ENCODE measurements around the gene NLRP10.

Gene NLRP10

DNA sequence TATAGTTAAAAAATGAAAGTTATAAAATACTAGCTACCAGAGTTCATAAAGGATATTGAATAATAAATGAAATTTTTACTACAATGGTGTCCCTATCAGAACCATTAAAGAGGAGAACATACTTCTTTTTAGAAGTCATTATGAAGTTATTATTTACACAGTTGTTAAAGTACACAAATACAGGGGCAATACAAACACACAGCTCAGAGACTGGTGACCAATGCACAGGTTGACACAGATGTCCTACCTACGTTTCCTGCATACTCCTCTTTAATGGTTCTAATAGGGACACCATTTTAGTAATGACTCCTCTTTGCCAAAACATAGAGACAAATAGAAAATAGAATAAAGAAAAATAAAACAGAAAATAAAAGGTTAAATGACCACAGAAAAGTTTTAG is 10.1 kb downstream of the NLRP10 start:
- no peak overlapping the region for H3K27ac ChIP-seq (ENCODE audit: low read depth, low read length)
- H3K27me3 ChIP-seq (ENCODE audit: control insufficient read depth in 5 of 5, insufficient read depth in 4 of 5, low read length in 5 of 5) = peaks cover 0 to 3% (median 0%) of the 10 kb centered on the region in 5 donors
- no peaks in the 10 kb centered on the region for H3K4me1 ChIP-seq (ENCODE audit: control insufficient read depth in 5 of 5, insufficient read depth in 5 of 5, low read length in 5 of 5)
- H3K9ac ChIP-seq (ENCODE audit: low read length in 5 of 5) = no peak overlapping the region
- no peaks in the 10 kb centered on the region for H3K36me3 ChIP-seq (ENCODE audit: control insufficient read depth in 5 of 5, insufficient read depth in 5 of 5, low read length in 5 of 5)
- H3K4me3 ChIP-seq (ENCODE audit: low read depth in 1 of 5, low read length in 5 of 5) = no peak overlapping the region
- no peaks in the 10 kb centered on the region for H3K9me3 ChIP-seq (ENCODE audit: control insufficient read depth in 5 of 5, low read length in 5 of 5)

- no peak overlapping the region for H3K9ac ChIP-seq (ENCODE audit: low read length in 5 of 5)
- peaks cover 0 to 3% (median 0%) of the 10 kb centered on the region in 5 donors for H3K27me3 ChIP-seq (ENCODE audit: control insufficient read depth in 5 of 5, insufficient read depth in 4 of 5, low read length in 5 of 5)
- peaks cover 1 to 10% (median 6%) of the 10 kb centered on the region in 5 donors for H3K9me3 ChIP-seq (ENCODE audit: control insufficient read depth in 5 of 5, low read length in 5 of 5)
- H3K4me1 ChIP-seq (ENCODE audit: control insufficient read depth in 5 of 5, insufficient read depth in 5 of 5, low read length in 5 of 5) = no peaks in the 10 kb centered on the region
- no peak overlapping the region for H3K27ac ChIP-seq (ENCODE audit: low read depth, low read length)
- no peak overlapping the region for H3K4me3 ChIP-seq (ENCODE audit: low read depth in 1 of 5, low read length in 5 of 5)
- H3K36me3 ChIP-seq (ENCODE audit: control insufficient read depth in 5 of 5, insufficient read depth in 5 of 5, low read length in 5 of 5) = no peaks in the 10 kb centered on the region
These were observed 15.3 kb downstream of the NLRP10 start for GRCh38 chr11:7949934-7950333.

DNA sequence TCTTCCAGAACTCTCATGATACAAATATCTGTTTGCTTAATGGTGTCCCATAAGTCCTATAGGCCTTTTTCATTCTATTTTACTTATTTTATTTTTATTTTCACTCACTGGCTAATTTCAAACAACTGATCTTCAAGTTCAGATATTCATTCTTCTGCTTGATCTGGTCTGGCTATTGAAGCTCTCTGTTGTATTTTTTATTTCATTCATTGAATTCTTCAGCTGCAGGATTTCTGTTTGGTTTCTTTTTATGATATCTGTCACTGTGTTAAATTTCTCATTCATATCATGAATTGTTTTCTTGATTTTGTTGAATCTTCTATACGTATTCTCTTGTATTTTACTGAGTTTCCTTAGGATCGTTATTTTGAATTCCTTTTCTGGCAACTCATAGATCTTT is 21.1 kb downstream of the NLRP10 start:
- Histone ChIP-seq H3K9me3 (ENCODE audit: control insufficient read depth in 5 of 5, low read length in 5 of 5) (peaks cover 13 to 35% (median 20%) of the 10 kb centered on the region in 5 donors), H3K4me1 (ENCODE audit: control insufficient read depth in 5 of 5, insufficient read depth in 5 of 5, low read length in 5 of 5) (no peaks in the 10 kb centered on the region), H3K27me3 (ENCODE audit: control insufficient read depth in 5 of 5, insufficient read depth in 4 of 5, low read length in 5 of 5) (peaks cover 0 to 3% (median 0%) of the 10 kb centered on the region in 5 donors), H3K4me3 (ENCODE audit: low read depth in 1 of 5, low read length in 5 of 5) (no peak overlapping the region), H3K9ac (ENCODE audit: low read length in 5 of 5) (no peak overlapping the region), H3K36me3 (ENCODE audit: control insufficient read depth in 5 of 5, insufficient read depth in 5 of 5, low read length in 5 of 5) (no peaks in the 10 kb centered on the region), H3K27ac (ENCODE audit: low read depth, low read length) (no peak overlapping the region)

DNA sequence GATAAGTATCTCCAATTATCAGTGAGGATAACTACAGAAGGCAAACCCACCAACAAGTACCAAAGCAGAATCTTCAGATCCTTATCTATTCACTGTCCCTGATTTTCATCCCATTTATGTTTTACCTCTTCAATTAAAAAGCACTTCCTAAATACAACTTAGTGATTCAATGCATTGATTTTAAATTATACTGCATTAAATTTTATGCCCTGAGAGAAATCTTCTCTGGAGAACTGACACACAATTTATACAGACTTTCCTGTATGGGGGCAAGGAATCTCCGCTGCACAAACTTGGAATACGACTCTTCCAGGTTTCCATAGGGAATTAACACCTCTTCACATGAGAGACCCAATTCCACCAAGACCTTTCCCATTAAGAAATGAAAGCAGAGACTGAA is 23.6 kb downstream of the NLRP10 start, which contains the start of gene OR10A3:
TSS of gene OR10A3 (minus strand) at position 101 of the 400 bp plus-strand sequence. CDS start 2,188 bp downstream, outside the sequence.
- Histone ChIP-seq H3K4me1 (ENCODE audit: control insufficient read depth in 5 of 5, insufficient read depth in 5 of 5, low read length in 5 of 5) (no peaks in the 10 kb centered on the region), H3K27ac (ENCODE audit: low read depth, low read length) (no peak within 1 kb of the TSS), H3K9me3 (ENCODE audit: control insufficient read depth in 5 of 5, low read length in 5 of 5) (peaks cover 13 to 35% (median 20%) of the 10 kb centered on the region in 5 donors), H3K9ac (ENCODE audit: low read length in 5 of 5) (no peak within 1 kb of the TSS), H3K4me3 (ENCODE audit: low read depth in 1 of 5, low read length in 5 of 5) (no peak within 1 kb of the TSS), H3K27me3 (ENCODE audit: control insufficient read depth in 5 of 5, insufficient read depth in 4 of 5, low read length in 5 of 5) (no peaks in the 10 kb centered on the region), H3K36me3 (ENCODE audit: control insufficient read depth in 5 of 5, insufficient read depth in 5 of 5, low read length in 5 of 5) (no peaks in the 10 kb centered on the region)

GRCh38 chr11:7941146-7941545 is 24.1 kb downstream of the NLRP10 start:
- no peak overlapping the region for H3K27ac ChIP-seq (ENCODE audit: low read depth, low read length)
- H3K36me3 ChIP-seq (ENCODE audit: control insufficient read depth in 5 of 5, insufficient read depth in 5 of 5, low read length in 5 of 5) = no peaks in the 10 kb centered on the region
- no peak overlapping the region for H3K4me3 ChIP-seq (ENCODE audit: low read depth in 1 of 5, low read length in 5 of 5)
- H3K27me3 ChIP-seq (ENCODE audit: control insufficient read depth in 5 of 5, insufficient read depth in 4 of 5, low read length in 5 of 5) = no peaks in the 10 kb centered on the region
- no peaks in the 10 kb centered on the region for H3K4me1 ChIP-seq (ENCODE audit: control insufficient read depth in 5 of 5, insufficient read depth in 5 of 5, low read length in 5 of 5)
- H3K9ac ChIP-seq (ENCODE audit: low read length in 5 of 5) = no peak overlapping the region
- H3K9me3 ChIP-seq (ENCODE audit: control insufficient read depth in 5 of 5, low read length in 5 of 5) = peaks cover 13 to 35% (median 20%) of the 10 kb centered on the region in 5 donors

DNA sequence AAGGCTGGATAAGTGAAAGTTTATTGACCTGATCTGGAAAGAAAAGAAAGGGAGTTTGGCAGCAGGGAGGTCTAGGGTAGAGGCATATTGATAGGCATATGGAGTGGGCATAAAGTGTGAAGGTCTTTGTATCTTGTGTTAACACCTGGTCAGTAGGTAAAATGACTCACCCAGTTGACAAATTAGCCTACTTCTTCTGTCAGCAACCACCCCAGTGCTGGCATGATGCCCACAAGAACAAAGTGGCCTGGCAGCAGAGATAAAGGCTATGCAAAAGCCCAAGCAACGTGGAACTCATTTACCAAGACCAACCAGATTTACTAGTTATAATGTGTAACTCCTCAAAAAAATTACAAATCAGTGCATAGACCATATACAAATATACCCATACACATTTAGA is 28.6 kb downstream of the NLRP10 start:
- Histone ChIP-seq H3K4me3 (ENCODE audit: low read depth in 1 of 5, low read length in 5 of 5) (no peak overlapping the region), H3K36me3 (ENCODE audit: control insufficient read depth in 5 of 5, insufficient read depth in 5 of 5, low read length in 5 of 5) (no peaks in the 10 kb centered on the region), H3K27me3 (ENCODE audit: control insufficient read depth in 5 of 5, insufficient read depth in 4 of 5, low read length in 5 of 5) (no peaks in the 10 kb centered on the region), H3K9ac (ENCODE audit: low read length in 5 of 5) (no peak overlapping the region), H3K27ac (ENCODE audit: low read depth, low read length) (no peak overlapping the region), H3K9me3 (ENCODE audit: control insufficient read depth in 5 of 5, low read length in 5 of 5) (no peaks in the 10 kb centered on the region), H3K4me1 (ENCODE audit: control insufficient read depth in 5 of 5, insufficient read depth in 5 of 5, low read length in 5 of 5) (no peaks in the 10 kb centered on the region)

GRCh38 chr11:7931168-7931567 is 34.1 kb downstream of the NLRP10 start, which contains the start of gene OR10A6:
OR10A6 (minus strand) TSS chr11:7931268; CDS start chr11:7928662, 2,606 bp downstream.
- no peak within 1 kb of the TSS for H3K27ac ChIP-seq (ENCODE audit: low read depth, low read length)
- no peak within 1 kb of the TSS for H3K4me3 ChIP-seq (ENCODE audit: low read depth in 1 of 5, low read length in 5 of 5)
- no peaks in the 10 kb centered on the region for H3K4me1 ChIP-seq (ENCODE audit: control insufficient read depth in 5 of 5, insufficient read depth in 5 of 5, low read length in 5 of 5)
- H3K9me3 ChIP-seq (ENCODE audit: control insufficient read depth in 5 of 5, low read length in 5 of 5) = no peaks in the 10 kb centered on the region
- H3K27me3 ChIP-seq (ENCODE audit: control insufficient read depth in 5 of 5, insufficient read depth in 4 of 5, low read length in 5 of 5) = no peaks in the 10 kb centered on the region
- no peaks in the 10 kb centered on the region for H3K36me3 ChIP-seq (ENCODE audit: control insufficient read depth in 5 of 5, insufficient read depth in 5 of 5, low read length in 5 of 5)
- H3K9ac ChIP-seq (ENCODE audit: low read length in 5 of 5) = no peak within 1 kb of the TSS

DNA sequence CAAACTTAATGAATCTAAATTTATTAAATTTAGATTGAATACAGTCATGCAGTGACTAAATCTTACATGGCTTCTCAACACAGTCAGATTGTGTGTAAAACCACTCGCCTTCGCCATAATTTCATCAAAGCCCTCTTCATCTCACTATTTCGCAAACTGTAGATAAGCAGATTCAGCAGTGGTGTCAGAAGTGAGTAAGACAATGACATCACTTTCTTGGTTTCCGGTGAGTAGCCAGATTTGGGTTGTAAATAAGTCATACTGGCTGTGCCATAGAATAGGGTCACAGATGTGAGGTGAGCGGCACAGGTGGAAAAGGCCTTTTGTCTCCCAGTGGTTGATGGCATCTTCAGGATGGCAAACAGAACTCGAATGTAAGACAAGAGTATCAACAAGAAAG is 37.6 kb downstream of the NLRP10 start:
- Histone ChIP-seq H3K36me3 (ENCODE audit: control insufficient read depth in 5 of 5, insufficient read depth in 5 of 5, low read length in 5 of 5) (no peaks in the 10 kb centered on the region), H3K27me3 (ENCODE audit: control insufficient read depth in 5 of 5, insufficient read depth in 4 of 5, low read length in 5 of 5) (no peaks in the 10 kb centered on the region)

DNA sequence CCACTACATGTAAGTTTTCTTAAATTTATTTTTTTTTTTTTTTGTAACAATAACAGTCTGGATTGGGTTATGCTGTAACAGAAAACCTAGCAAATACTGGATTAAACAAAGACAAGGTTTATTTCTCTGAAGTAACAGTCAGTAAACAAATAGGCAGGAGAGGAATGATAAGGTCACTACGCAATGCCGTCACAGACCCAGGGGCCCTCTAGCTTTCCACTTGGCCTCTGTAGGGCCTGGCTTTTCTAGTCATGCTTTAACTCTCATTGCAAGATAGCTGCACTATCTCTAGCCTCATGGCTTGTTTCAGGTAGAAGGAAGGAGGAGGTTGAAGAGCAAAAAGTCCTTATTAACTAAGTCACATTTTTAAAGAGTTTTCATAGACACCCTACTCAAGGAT is 40.7 kb downstream of the NLRP10 start:
- H3K27ac ChIP-seq (ENCODE audit: low read depth, low read length) = no peak overlapping the region

More for the DNA sequence above, 37.6 kb downstream of the NLRP10 start:
- H3K9ac ChIP-seq (ENCODE audit: low read length in 5 of 5) = no peak overlapping the region
- no peak overlapping the region for H3K27ac ChIP-seq (ENCODE audit: low read depth, low read length)
- H3K9me3 ChIP-seq (ENCODE audit: control insufficient read depth in 5 of 5, low read length in 5 of 5) = no peaks in the 10 kb centered on the region
- no peaks in the 10 kb centered on the region for H3K4me1 ChIP-seq (ENCODE audit: control insufficient read depth in 5 of 5, insufficient read depth in 5 of 5, low read length in 5 of 5)
- H3K4me3 ChIP-seq (ENCODE audit: low read depth in 1 of 5, low read length in 5 of 5) = no peak overlapping the region

DNA sequence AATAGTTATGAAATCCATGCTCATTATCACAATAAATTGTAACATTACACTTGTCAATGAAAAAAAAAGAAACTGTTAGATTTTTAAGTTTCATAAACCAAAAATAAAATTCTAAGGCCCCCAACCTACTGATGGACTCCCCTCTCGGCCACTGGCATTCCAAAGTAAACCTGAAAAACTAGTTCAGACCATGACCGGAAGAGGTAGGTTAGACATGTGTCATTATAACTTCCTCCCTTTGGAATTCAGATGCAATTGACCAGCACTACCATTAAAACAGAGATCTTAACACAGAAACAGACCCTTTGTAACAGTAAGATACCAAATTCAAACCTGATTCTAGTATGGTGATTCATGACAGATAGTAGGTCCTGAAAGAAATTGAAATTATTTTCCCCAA is 47.1 kb downstream of the NLRP10 start:
- H3K4me1 ChIP-seq (ENCODE audit: control insufficient read depth in 5 of 5, insufficient read depth in 5 of 5, low read length in 5 of 5) = no peaks in the 10 kb centered on the region
- no peaks in the 10 kb centered on the region for H3K9me3 ChIP-seq (ENCODE audit: control insufficient read depth in 5 of 5, low read length in 5 of 5)
- no peak overlapping the region for H3K9ac ChIP-seq (ENCODE audit: low read length in 5 of 5)
- no peak overlapping the region for H3K4me3 ChIP-seq (ENCODE audit: low read depth in 1 of 5, low read length in 5 of 5)
- H3K27ac ChIP-seq (ENCODE audit: low read depth, low read length) = no peak overlapping the region
- H3K36me3 ChIP-seq (ENCODE audit: control insufficient read depth in 5 of 5, insufficient read depth in 5 of 5, low read length in 5 of 5) = no peaks in the 10 kb centered on the region
- no peaks in the 10 kb centered on the region for H3K27me3 ChIP-seq (ENCODE audit: control insufficient read depth in 5 of 5, insufficient read depth in 4 of 5, low read length in 5 of 5)

More for the DNA sequence above, 40.7 kb downstream of the NLRP10 start:
- Histone ChIP-seq H3K27me3 (ENCODE audit: control insufficient read depth in 5 of 5, insufficient read depth in 4 of 5, low read length in 5 of 5) (no peaks in the 10 kb centered on the region), H3K4me1 (ENCODE audit: control insufficient read depth in 5 of 5, insufficient read depth in 5 of 5, low read length in 5 of 5) (no peaks in the 10 kb centered on the region), H3K4me3 (ENCODE audit: low read depth in 1 of 5, low read length in 5 of 5) (no peak overlapping the region), H3K36me3 (ENCODE audit: control insufficient read depth in 5 of 5, insufficient read depth in 5 of 5, low read length in 5 of 5) (no peaks in the 10 kb centered on the region), H3K9me3 (ENCODE audit: control insufficient read depth in 5 of 5, low read length in 5 of 5) (no peaks in the 10 kb centered on the region), H3K9ac (ENCODE audit: low read length in 5 of 5) (no peak overlapping the region)
